Measurements from ENCODE around the gene TTC23. TPM values are rescaled to one million over a fixed set of nuclear protein-coding genes. Genes with fewer than 3 reads are reported as not detected.

Gene TTC23
- total RNA-seq, 1 experiment from 2014 or later = 13.4 TPM

- TF ChIP-seq EZH2 (IDR thresholded peaks at IDR 0.05; ENCODE audit: borderline replicate concordance, low read depth, low read length, poor library complexity, severe bottlenecking) (no peak), CTCF (conservative IDR thresholded peaks at IDR 0.05; ENCODE audit: low read depth, low read length) (no peak)
- POLR2A ChIA-PET (ENCODE audit: low non-redundant PET) = no interaction called here
- CTCF ChIA-PET = no interaction called here
- DNase-seq (ENCODE audit: low spot score) = peak; percentile 8
- no peak overlapping the region for H3K27ac ChIP-seq (ENCODE audit: low read depth, low read length, poor library complexity, severe bottlenecking)
- H3K4me3 ChIP-seq (ENCODE audit: low read depth, low read length, poor library complexity, severe bottlenecking) = peak overlapping the region; percentile 78
- no peaks in the 10 kb centered on the region for H3K27me3 ChIP-seq (replicated peaks; ENCODE audit: insufficient read depth, low read depth, low read length, poor library complexity)
- peaks cover 4% of the 10 kb centered on the region for H3K36me3 ChIP-seq (ENCODE audit: insufficient read depth, low read length, poor library complexity, severe bottlenecking)
- no peaks in the 10 kb centered on the region for H3K9me3 ChIP-seq (ENCODE audit: low read depth, low read length, poor library complexity, severe bottlenecking)
- H3K4me1 ChIP-seq (ENCODE audit: insufficient read depth, low read length, poor library complexity, severe bottlenecking) = peaks cover 22% of the 10 kb centered on the region
- no TSS peak for BruUV-seq (replicated peaks)
- intact Hi-C loops (cut with micrococcal nuclease; ENCODE audit: unreplicated experiment) = no loop called here
Measured at GRCh38 chr15:99248000-99248715, 1.2 kb downstream of the TTC23 start.

GRCh38 chr15:99247062-99247461 is 2.3 kb downstream of the TTC23 start:
- Histone ChIP-seq H3K27ac (ENCODE audit: low read depth, low read length, poor library complexity, severe bottlenecking) (no peak overlapping the region), H3K27me3 (replicated peaks; ENCODE audit: insufficient read depth, low read depth, low read length, poor library complexity) (no peaks in the 10 kb centered on the region), H3K4me1 (ENCODE audit: insufficient read depth, low read length, poor library complexity, severe bottlenecking) (peaks cover 22% of the 10 kb centered on the region), H3K9me3 (ENCODE audit: low read depth, low read length, poor library complexity, severe bottlenecking) (no peaks in the 10 kb centered on the region), H3K4me3 (ENCODE audit: low read depth, low read length, poor library complexity, severe bottlenecking) (no peak overlapping the region), H3K36me3 (ENCODE audit: insufficient read depth, low read length, poor library complexity, severe bottlenecking) (peaks cover 4% of the 10 kb centered on the region)
- no peak for DNase-seq (ENCODE audit: low spot score)
- ChIA-PET POLR2A (ENCODE audit: low non-redundant PET) (no interaction called here), CTCF (no interaction called here)
- intact Hi-C loops (cut with micrococcal nuclease; ENCODE audit: unreplicated experiment) = no loop called here
- no peak for TF ChIP-seq CTCF (conservative IDR thresholded peaks at IDR 0.05; ENCODE audit: low read depth, low read length)
- TF ChIP-seq EZH2 (IDR thresholded peaks at IDR 0.05; ENCODE audit: borderline replicate concordance, low read depth, low read length, poor library complexity, severe bottlenecking) = no peak
- BruUV-seq (replicated peaks) = no TSS peak

GRCh38 chr15:99244306-99244705 is 5.1 kb downstream of the TTC23 start:
- no peak overlapping the region for H3K27ac ChIP-seq (ENCODE audit: low read depth, low read length, poor library complexity, severe bottlenecking)

More at GRCh38 chr15:99244306-99244705, 5.1 kb downstream of the TTC23 start:
- Histone ChIP-seq H3K4me3 (ENCODE audit: low read depth, low read length, poor library complexity, severe bottlenecking) (no peak overlapping the region), H3K36me3 (ENCODE audit: insufficient read depth, low read length, poor library complexity, severe bottlenecking) (peaks cover 4% of the 10 kb centered on the region), H3K9me3 (ENCODE audit: low read depth, low read length, poor library complexity, severe bottlenecking) (no peaks in the 10 kb centered on the region), H3K27me3 (replicated peaks; ENCODE audit: insufficient read depth, low read depth, low read length, poor library complexity) (no peaks in the 10 kb centered on the region), H3K4me1 (ENCODE audit: insufficient read depth, low read length, poor library complexity, severe bottlenecking) (peaks cover 15% of the 10 kb centered on the region)
- TF ChIP-seq EZH2 (IDR thresholded peaks at IDR 0.05; ENCODE audit: borderline replicate concordance, low read depth, low read length, poor library complexity, severe bottlenecking) (no peak), CTCF (conservative IDR thresholded peaks at IDR 0.05; ENCODE audit: low read depth, low read length) (no peak)
- DNase-seq (ENCODE audit: low spot score) = no peak
- ChIA-PET CTCF (no interaction called here), POLR2A (ENCODE audit: low non-redundant PET) (no interaction called here)
- no TSS peak for BruUV-seq (replicated peaks)
- intact Hi-C loops (cut with micrococcal nuclease; ENCODE audit: unreplicated experiment) = no loop called here
